SK-MEL-5 (cell line): ENCODE measurements around the gene BEGAIN. TPM values are rescaled to one million over a fixed set of nuclear protein-coding genes. Genes with fewer than 3 reads are reported as not detected.

Experiments used
- DNase-seq: peaks from one replicate; pipeline ENCODE4 v3.0.0-alpha.2; 2016; ENCODE audit warnings: low read depth, low spot score
- in situ Hi-C: cut with HindIII; loops from 2 replicates; pipeline ENCODE4 v1.10.0; 2016; ENCODE audit warnings: low sequenced_read_pairs, high pct_unique_total_duplicates, low pct_unique_long_range_greater_than_20kb
- polyA plus RNA-seq, 2 experiments: library from polyadenylated mRNA; depleted of rRNA; stranded (reverse); fragments of >200 nt; gene quantifications; 2 replicates each; pipeline ENCODE4 v1.2.3, GENCODE V29; 2015
- total RNA-seq: library from RNA; depleted of rRNA; stranded (reverse); fragments of >200 nt; shearing (Covaris generic); gene quantifications from 2 replicates; pipeline ENCODE4 v1.2.3, GENCODE V29; 2014; rRNA removed

BEGAIN gene
- 5.3 and 10.0 TPM in 2 replicates for total RNA-seq
- polyA plus RNA-seq (2015; cell fraction: cytosol; rRNA removed), result 9.1 and 9.7 TPM in 2 replicates
- 21.8 and 38.5 TPM in 2 replicates for polyA plus RNA-seq (2015; cell fraction: nucleus; rRNA removed)

- DNase-seq, result peak; percentile 19
- in situ Hi-C loops, result no loop called here
Measured at GRCh38 chr14:100587086-100587762, at the start of gene BEGAIN. Gene BEGAIN, minus strand, starts transcription at chr14:100587417. Its CDS starts 127 bp downstream, at chr14:100587290.

GRCh38 chr14:100636559-100636958, 49.3 kb upstream of the BEGAIN start:
- DNase-seq, result no peak
- in situ Hi-C loops, result no loop called here

GRCh38 chr14:100634026-100634425, 46.8 kb upstream of the BEGAIN start:
- in situ Hi-C loops, result no loop called here

GRCh38 chr14:100633406-100633805, 46.2 kb upstream of the BEGAIN start:
- DNase-seq, result no peak
- in situ Hi-C loops, result no loop called here

More at GRCh38 chr14:100634026-100634425, 46.8 kb upstream of the BEGAIN start:
- DNase-seq, result no peak

GRCh38 chr14:100629696-100630095, 42.5 kb upstream of the BEGAIN start:
- DNase-seq, result no peak
- in situ Hi-C loops, result no loop called here

- no peak for DNase-seq
- in situ Hi-C loops, result no loop called here
Measured at GRCh38 chr14:100629098-100629497, 41.9 kb upstream of the BEGAIN start.

- in situ Hi-C loops, result no loop called here
- DNase-seq, result no peak
Measured at GRCh38 chr14:100628225-100628624, 41.0 kb upstream of the BEGAIN start.

- no peak for DNase-seq
- in situ Hi-C loops, result no loop called here
Measured at GRCh38 chr14:100626614-100627013, 39.4 kb upstream of the BEGAIN start.

- in situ Hi-C loops, result no loop called here
- DNase-seq, result no peak
Measured at GRCh38 chr14:100623961-100624360, 36.7 kb upstream of the BEGAIN start.

GRCh38 chr14:100623557-100623956, 36.3 kb upstream of the BEGAIN start:
- in situ Hi-C loops, result no loop called here
- DNase-seq, result no peak

GRCh38 chr14:100622708-100623485, 35.7 kb upstream of the BEGAIN start:
- no peak for DNase-seq
- in situ Hi-C loops, result no loop called here

GRCh38 chr14:100622224-100622623, 35.0 kb upstream of the BEGAIN start:
- in situ Hi-C loops, result no loop called here
- DNase-seq, result no peak

- in situ Hi-C loops, result no loop called here
- DNase-seq, result no peak
Measured at GRCh38 chr14:100621806-100622205, 34.6 kb upstream of the BEGAIN start.

GRCh38 chr14:100620255-100621100, 33.3 kb upstream of the BEGAIN start:
- DNase-seq, result no peak

GRCh38 chr14:100619396-100620254, 32.4 kb upstream of the BEGAIN start:
- in situ Hi-C loops, result no loop called here
- no peak for DNase-seq

More at GRCh38 chr14:100620255-100621100, 33.3 kb upstream of the BEGAIN start:
- in situ Hi-C loops, result no loop called here

- in situ Hi-C loops, result no loop called here
- DNase-seq, result no peak
Measured at GRCh38 chr14:100618763-100619320, 31.6 kb upstream of the BEGAIN start.

GRCh38 chr14:100618318-100618693, 31.1 kb upstream of the BEGAIN start:
- in situ Hi-C loops, result no loop called here
- DNase-seq, result no peak
